ENCODE measurements around the gene RAB11A. TPM values are rescaled to one million over a fixed set of nuclear protein-coding genes. Genes with fewer than 3 reads are reported as not detected.

The RAB11A gene
- total RNA-seq, 1 experiment from 2014 or later = 263 TPM

DNA sequence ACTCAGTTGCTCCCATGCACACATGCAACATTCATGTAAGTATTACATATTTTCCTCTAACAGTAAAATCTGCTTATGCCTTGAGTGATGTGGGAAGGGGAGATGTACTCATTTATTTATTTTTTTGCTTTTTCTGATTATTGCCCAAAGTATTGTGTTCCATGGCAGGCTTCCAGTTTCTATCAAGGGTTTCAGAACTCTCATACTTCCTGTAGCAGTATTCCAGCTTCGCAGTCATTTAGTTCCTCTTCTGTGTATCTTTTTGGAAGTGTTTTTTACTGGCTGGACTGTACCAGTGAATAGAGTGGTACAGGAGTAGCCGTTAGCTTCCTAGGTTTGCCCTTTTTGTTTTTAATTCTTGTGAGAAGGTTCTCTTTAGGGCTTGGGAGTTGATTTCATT, 26.9 kb downstream of the RAB11A start:
- Histone ChIP-seq H3K36me3 (ENCODE audit: control insufficient read depth, insufficient read depth, low read length) (peaks cover 24% of the 10 kb centered on the region), H3K4me1 (ENCODE audit: control insufficient read depth, insufficient read depth, low read length) (no peaks in the 10 kb centered on the region), H3K27me3 (ENCODE audit: control insufficient read depth, insufficient read depth, low read length) (no peaks in the 10 kb centered on the region), H3K9me3 (ENCODE audit: control insufficient read depth, insufficient read depth, low read depth, low read length) (no peaks in the 10 kb centered on the region), H3K27ac (ENCODE audit: low read length) (no peak overlapping the region), H3K4me3 (ENCODE audit: low read depth in 2 of 2, low read length in 2 of 2) (no peak overlapping the region)
- DNase-seq (ENCODE audit: low read depth, low spot score) (no peak), ATAC-seq (no peak)
- in situ Hi-C loops (cut with HindIII; ENCODE audit: low pct_unique_long_range_greater_than_20kb, low sequenced_read_pairs) = no loop called here
- TF ChIP-seq REST (IDR thresholded peaks at IDR 0.05; ENCODE audit: insufficient read depth in 1 of 2, low read depth in 2 of 2, low read length in 1 of 2) = no peak
- TF ChIP-seq CTCF (IDR thresholded peaks at IDR 0.05) = no peak
- no peak for TF ChIP-seq POLR2AphosphoS5 (IDR thresholded peaks at IDR 0.05; ENCODE audit: low read depth, low read length)
- no peak for TF ChIP-seq SIN3A (IDR thresholded peaks at IDR 0.05; ENCODE audit: borderline replicate concordance, insufficient read depth, low read depth, low read length)
- no peak for TF ChIP-seq TCF7L2 (IDR thresholded peaks at IDR 0.05; ENCODE audit: low read depth, low read length)
- ChIA-PET CTCF (interaction anchor here (0.6 kb wide), 1 partner anchor 255 kb away, joined by 3 read pairs; no protein-coding TSS in a partner anchor), POLR2A (interaction anchor here (0.6 kb wide), 1 partner anchor 248 kb away, joined by 5 read pairs; no protein-coding TSS in a partner anchor)
- intact Hi-C loops (cut with micrococcal nuclease; ENCODE audit: unreplicated experiment) = no loop called here
- BruUV-seq (replicated peaks) = no TSS peak

GRCh38 chr15:65900488-65900887, 31.2 kb downstream of the RAB11A start:
- intact Hi-C loops (cut with micrococcal nuclease; ENCODE audit: unreplicated experiment) = no loop called here
- no peak for DNase-seq (ENCODE audit: low read depth, low spot score)

More at GRCh38 chr15:65900488-65900887, 31.2 kb downstream of the RAB11A start:
- Histone ChIP-seq H3K27me3 (ENCODE audit: control insufficient read depth, insufficient read depth, low read length) (no peaks in the 10 kb centered on the region), H3K4me1 (ENCODE audit: control insufficient read depth, insufficient read depth, low read length) (no peaks in the 10 kb centered on the region), H3K9me3 (ENCODE audit: control insufficient read depth, insufficient read depth, low read depth, low read length) (no peaks in the 10 kb centered on the region), H3K4me3 (ENCODE audit: low read depth in 2 of 2, low read length in 2 of 2) (no peak overlapping the region), H3K27ac (ENCODE audit: low read length) (no peak overlapping the region), H3K36me3 (ENCODE audit: control insufficient read depth, insufficient read depth, low read length) (peaks cover 16% of the 10 kb centered on the region)
- in situ Hi-C loops (cut with HindIII; ENCODE audit: low pct_unique_long_range_greater_than_20kb, low sequenced_read_pairs) = no loop called here
- BruUV-seq (replicated peaks) = no TSS peak
- ATAC-seq = no peak
- ChIA-PET POLR2A (interaction anchor here (0.6 kb wide), 1 partner anchor 260 kb away, joined by 3 read pairs; no protein-coding TSS in a partner anchor), CTCF (no interaction called here)
- TF ChIP-seq POLR2AphosphoS5 (IDR thresholded peaks at IDR 0.05; ENCODE audit: low read depth, low read length) = no peak
- no peak for TF ChIP-seq REST (IDR thresholded peaks at IDR 0.05; ENCODE audit: insufficient read depth in 1 of 2, low read depth in 2 of 2, low read length in 1 of 2)
- TF ChIP-seq SIN3A (IDR thresholded peaks at IDR 0.05; ENCODE audit: borderline replicate concordance, insufficient read depth, low read depth, low read length) = no peak
- no peak for TF ChIP-seq TCF7L2 (IDR thresholded peaks at IDR 0.05; ENCODE audit: low read depth, low read length)
- TF ChIP-seq CTCF (IDR thresholded peaks at IDR 0.05) = no peak

Data from Panc1 (cell line).